ENCODE results near the gene ABCA13.

- TF ChIP-seq EZH2 (IDR thresholded peaks at IDR 0.05; ENCODE audit: insufficient read depth, poor library complexity, severe bottlenecking) (no peak), EZH2phosphoT487 (IDR thresholded peaks at IDR 0.05; ENCODE audit: insufficient read depth, low read depth) (no peak)
Measured at GRCh38 chr7:48148311-48148710, 22.9 kb upstream of the ABCA13 start.

Data from GM23248 (cell line).